Mucosa of descending colon (tissue), 3 donors: ENCODE data around the gene AMPD3. TPM values are rescaled to one million over a fixed set of nuclear protein-coding genes. Genes with fewer than 3 reads are reported as not detected.
A peak's percentile ranks its signal among the peaks of the same experiment; 100 is the strongest.
"Not testable (repeated sequence)": the region's sequence is repeated elsewhere in the genome, so short reads cannot be mapped to it uniquely, and the experiment has no call there.

Experiments used
- ATAC-seq: fragments of 200-7000 bp; cut with Tn5 transposase; one replicate; pipeline ENCODE4 v1.9.1; 2020; ENCODE audit warnings: mild to moderate bottlenecking, moderate library complexity
- DNase-seq, 3 donors: peaks; one replicate each; pipeline ENCODE4 v3.0.0-alpha.2; 2020
- H3K36me3 ChIP-seq: fragments of 200-600 bp; one replicate; pipeline ENCODE4 v1.8.0; 2021; ENCODE audit warnings: low read depth, mild to moderate bottlenecking
- H3K4me1 ChIP-seq: fragments of 200-600 bp; one replicate; pipeline ENCODE4 v1.8.0; 2021; ENCODE audit warnings: low read depth, mild to moderate bottlenecking
- H3K4me3 ChIP-seq: fragments of 200-600 bp; one replicate; pipeline ENCODE4 v1.8.0; 2021; ENCODE audit warnings: mild to moderate bottlenecking
- H3K9me3 ChIP-seq: fragments of 200-600 bp; one replicate; pipeline ENCODE4 v1.8.0; 2021; ENCODE audit warnings: mild to moderate bottlenecking
- intact Hi-C, 2 donors: fragments of 100-400 bp; cut with DNase I in 1 of 2; cut with micrococcal nuclease in 1 of 2; formaldehyde crosslinking; loops; one replicate each; pipeline versions ENCODE4 v1.11.0 to v1.11.1; 2022; cut with DNase I, micrococcal nuclease
- total RNA-seq, 3 donors: library from RNA; stranded (reverse); fragmentation: NEBNext Ultra II Directional in 2 of 3; extraction: Animal tissue kit (Norgen Biotek cat#: 25700) in 2 of 3; gene quantifications; one replicate each; pipeline versions ENCODE4 v1.2.1 to v1.2.4, GENCODE V29; 2021 to 2023
- TF ChIP-seq, protein P1 (sequence below): fragments of 200-600 bp; IDR thresholded peaks from one replicate; pipeline ENCODE4 v1.8.0; 2022; ENCODE audit warnings: antibody characterized with exemption, mild to moderate bottlenecking
- donor health status: DM: no; HTN: no; CAD: no; lungs with moderate emphysema.
- donor health status: DM: no; HTN: no; CAD: no.
- donor health status: DM: no; HTN: yes; CAD: no.

Gene AMPD3
- total RNA-seq, 3 donors from 2014 or later = 7.2 to 16.2 (median 10.6) TPM

DNA sequence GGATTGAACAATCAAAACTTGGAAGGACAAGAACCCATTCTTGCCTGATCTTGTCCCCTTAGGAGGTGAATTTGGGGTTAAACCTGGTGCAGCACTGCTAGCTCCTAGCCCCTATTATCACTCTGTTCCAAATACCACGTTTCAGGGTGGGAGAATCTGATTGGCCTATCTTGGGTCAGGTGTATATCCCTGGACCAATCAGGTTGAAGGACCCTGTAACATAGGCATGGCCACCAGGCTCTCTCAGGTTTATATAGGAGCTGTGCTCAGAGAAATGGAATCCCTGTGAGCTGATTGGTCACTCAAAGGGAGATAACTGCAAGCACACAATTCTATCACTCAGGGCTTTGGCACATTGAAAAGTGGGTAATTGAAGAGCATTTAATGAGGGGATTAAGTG, 26.6 kb upstream of the AMPD3 start:
- no peak for ATAC-seq
- Histone ChIP-seq H3K9me3 (no peaks in the 10 kb centered on the region), H3K4me3 (no peak overlapping the region), H3K4me1 (no peaks in the 10 kb centered on the region), H3K36me3 (no peaks in the 10 kb centered on the region)
- intact Hi-C loops = no loop called here
- TF ChIP-seq, protein P1, sequence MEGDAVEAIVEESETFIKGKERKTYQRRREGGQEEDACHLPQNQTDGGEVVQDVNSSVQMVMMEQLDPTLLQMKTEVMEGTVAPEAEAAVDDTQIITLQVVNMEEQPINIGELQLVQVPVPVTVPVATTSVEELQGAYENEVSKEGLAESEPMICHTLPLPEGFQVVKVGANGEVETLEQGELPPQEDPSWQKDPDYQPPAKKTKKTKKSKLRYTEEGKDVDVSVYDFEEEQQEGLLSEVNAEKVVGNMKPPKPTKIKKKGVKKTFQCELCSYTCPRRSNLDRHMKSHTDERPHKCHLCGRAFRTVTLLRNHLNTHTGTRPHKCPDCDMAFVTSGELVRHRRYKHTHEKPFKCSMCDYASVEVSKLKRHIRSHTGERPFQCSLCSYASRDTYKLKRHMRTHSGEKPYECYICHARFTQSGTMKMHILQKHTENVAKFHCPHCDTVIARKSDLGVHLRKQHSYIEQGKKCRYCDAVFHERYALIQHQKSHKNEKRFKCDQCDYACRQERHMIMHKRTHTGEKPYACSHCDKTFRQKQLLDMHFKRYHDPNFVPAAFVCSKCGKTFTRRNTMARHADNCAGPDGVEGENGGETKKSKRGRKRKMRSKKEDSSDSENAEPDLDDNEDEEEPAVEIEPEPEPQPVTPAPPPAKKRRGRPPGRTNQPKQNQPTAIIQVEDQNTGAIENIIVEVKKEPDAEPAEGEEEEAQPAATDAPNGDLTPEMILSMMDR = no peak
- DNase-seq = no peak

DNA sequence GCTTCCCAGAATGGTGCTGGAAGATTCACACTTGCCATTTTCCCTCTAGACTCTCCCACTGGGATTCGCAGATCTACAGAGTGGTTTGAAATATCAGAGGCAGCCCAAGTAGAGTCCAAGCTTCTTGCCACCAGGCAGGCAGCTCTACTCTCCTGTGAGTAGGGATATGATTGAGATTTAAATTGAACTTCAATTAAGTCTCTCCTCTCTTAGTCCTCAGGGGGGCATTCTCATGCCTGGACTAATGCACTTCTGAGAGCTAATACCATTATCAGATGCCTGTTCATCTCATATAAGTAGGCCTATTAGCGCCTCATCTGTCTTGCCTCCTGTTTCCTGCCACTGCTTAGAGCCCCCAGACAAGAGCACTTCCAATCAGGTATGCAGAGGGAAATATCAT, 25.5 kb upstream of the AMPD3 start:
- intact Hi-C loops = no loop called here
- TF ChIP-seq, protein P1 = no peak
- Histone ChIP-seq H3K4me3 (no peak overlapping the region), H3K4me1 (no peaks in the 10 kb centered on the region), H3K9me3 (no peaks in the 10 kb centered on the region), H3K36me3 (no peaks in the 10 kb centered on the region)
- ATAC-seq (no peak), DNase-seq (no peak)

DNA sequence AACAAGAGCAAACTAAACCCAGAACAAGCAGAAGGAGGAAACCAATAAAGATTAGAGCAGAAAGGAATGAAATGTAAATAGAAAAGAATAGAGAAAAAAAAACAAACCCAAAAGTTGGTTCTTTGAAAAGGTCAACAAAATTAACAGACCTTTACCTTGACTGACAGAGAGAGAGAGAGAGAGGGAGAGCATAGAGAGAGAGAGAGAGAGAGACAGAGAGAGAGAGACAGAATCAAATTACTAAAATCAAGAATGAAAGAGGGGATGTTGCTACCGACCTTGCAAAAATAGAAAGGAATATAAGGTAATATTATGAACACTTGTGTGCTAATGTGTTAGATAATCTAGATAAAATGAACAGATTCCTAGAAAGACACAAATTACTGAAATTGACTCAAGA, 22.6 kb upstream of the AMPD3 start:
- ATAC-seq (no peak), DNase-seq (no peak)
- Histone ChIP-seq H3K36me3 (no peaks in the 10 kb centered on the region), H3K4me3 (no peak overlapping the region), H3K4me1 (no peaks in the 10 kb centered on the region), H3K9me3 (no peaks in the 10 kb centered on the region)
- TF ChIP-seq, protein P1 = no peak
- intact Hi-C loops = no loop called here

DNA sequence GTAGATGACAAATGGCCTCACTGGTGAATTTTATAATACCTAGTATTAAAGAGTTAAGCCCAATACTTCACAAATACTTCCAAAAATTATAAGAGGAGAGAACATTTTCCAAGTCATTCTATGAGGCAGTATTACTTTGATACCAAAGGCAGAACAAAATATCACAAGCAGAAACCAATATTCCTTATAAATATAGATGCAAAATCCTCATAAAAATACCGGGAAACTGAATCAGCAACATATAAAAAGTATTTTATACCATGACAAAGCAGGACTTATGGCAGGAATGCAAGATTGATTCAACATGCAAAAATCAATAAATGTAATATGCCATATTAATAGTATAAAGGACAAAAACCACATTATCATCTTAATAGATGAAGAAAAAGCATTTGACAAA, 22.1 kb upstream of the AMPD3 start:
- H3K4me1 ChIP-seq = no peaks in the 10 kb centered on the region
- no peak for ATAC-seq
- no peak overlapping the region for H3K4me3 ChIP-seq
- intact Hi-C loops = no loop called here
- no peaks in the 10 kb centered on the region for H3K9me3 ChIP-seq
- DNase-seq = no peak
- TF ChIP-seq, protein P1 = no peak
- no peaks in the 10 kb centered on the region for H3K36me3 ChIP-seq

GRCh38 chr11:10436224-10436623, 18.8 kb upstream of the AMPD3 start:
- Histone ChIP-seq H3K4me3 (no peak overlapping the region), H3K9me3 (no peaks in the 10 kb centered on the region), H3K36me3 (no peaks in the 10 kb centered on the region), H3K4me1 (no peaks in the 10 kb centered on the region)
- intact Hi-C loops = no loop called here
- TF ChIP-seq, protein P1 = no peak
- DNase-seq (no peak), ATAC-seq (peak; percentile 31)

- H3K4me1 ChIP-seq, H3K9me3 ChIP-seq, ATAC-seq, H3K4me3 ChIP-seq, intact Hi-C loops, DNase-seq, H3K36me3 ChIP-seq: not testable (repeated sequence)
Measured at GRCh38 chr11:10436683-10437082, 18.4 kb upstream of the AMPD3 start.
